CD8-positive, alpha-beta memory T cell (primary cell): ENCODE measurements around the gene GTF2IRD2. TPM values are rescaled to one million over a fixed set of nuclear protein-coding genes. Genes with fewer than 3 reads are reported as not detected.
"Not testable (repeated sequence)": the region's sequence is repeated elsewhere in the genome, so short reads cannot be mapped to it uniquely, and the experiment has no call there.

Source experiments
- CTCF ChIA-PET: fragments of 350-600 bp; sonication (Branson Sonifier 250); formaldehyde crosslinking; loops from one replicate; lab custom pipeline; 2021; ENCODE audit warnings: antibody characterized with exemption; lab: Charles Lee
- POLR2A ChIA-PET: fragments of 350-600 bp; sonication (Branson Sonifier 250); formaldehyde crosslinking; loops from one replicate; lab custom pipeline; 2021; ENCODE audit warnings: antibody characterized with exemption; lab: Charles Lee
- DNase-seq, 5 donors: peaks; one replicate each; pipeline versions ENCODE4 v3.0.0 to v3.0.0-alpha.2; 2020 to 2022; ENCODE audit warnings: mixed read lengths in 1 of 5
- H3K27ac ChIP-seq: one replicate; pipeline ENCODE4 v1.7.0; 2013; ENCODE audit warnings: low read depth, mild to moderate bottlenecking, low read length, moderate library complexity
- H3K27me3 ChIP-seq: 2 replicates; pipeline ENCODE4 v1.7.0; 2013; ENCODE audit warnings: low read length, mild to moderate bottlenecking; ENCODE audit not compliant: insufficient read depth, poor library complexity, severe bottlenecking
- H3K36me3 ChIP-seq: 2 replicates; pipeline ENCODE4 v1.7.0; 2013; ENCODE audit warnings: mild to moderate bottlenecking, low read length, moderate library complexity; ENCODE audit not compliant: insufficient read depth
- H3K4me1 ChIP-seq: 2 replicates; pipeline ENCODE4 v1.7.0; 2013; ENCODE audit warnings: mild to moderate bottlenecking, low read length, moderate library complexity; ENCODE audit not compliant: insufficient read depth
- H3K4me3 ChIP-seq: 2 replicates; pipeline ENCODE4 v1.7.0; 2013; ENCODE audit warnings: mild to moderate bottlenecking, low read length
- H3K9me3 ChIP-seq: 2 replicates; pipeline ENCODE4 v1.7.0; 2013; ENCODE audit warnings: mild to moderate bottlenecking, low read length
- H3K27ac Mint-ChIP-seq, 8 donors: one replicate each; pipeline ENCODE4 v1.8.0; 2020 to 2021; ENCODE audit warnings: mixed read lengths in 8 of 8, mild to moderate bottlenecking in 6 of 8, inconsistent platforms in 3 of 8, moderate library complexity in 3 of 8
- H3K27me3 Mint-ChIP-seq, 2 donors: one replicate each; pipeline ENCODE4 v1.8.0; 2020 to 2021; ENCODE audit warnings: mixed read lengths in 2 of 2, mild to moderate bottlenecking in 1 of 2, moderate library complexity in 1 of 2
- H3K36me3 Mint-ChIP-seq, 3 donors: one replicate each; pipeline ENCODE4 v1.8.0; 2020 to 2021; ENCODE audit warnings: mixed read lengths in 3 of 3, inconsistent platforms in 1 of 3, mild to moderate bottlenecking in 1 of 3
- H3K4me1 Mint-ChIP-seq, 3 donors: one replicate each; pipeline ENCODE4 v1.8.0; 2020 to 2021; ENCODE audit warnings: mixed read lengths in 3 of 3, inconsistent platforms in 1 of 3, mild to moderate bottlenecking in 1 of 3
- H3K4me3 Mint-ChIP-seq, 7 donors: one replicate each; pipeline ENCODE4 v1.8.0; 2020 to 2021; ENCODE audit warnings: mixed read lengths in 7 of 7, mild to moderate bottlenecking in 6 of 7, moderate library complexity in 4 of 7, inconsistent platforms in 2 of 7
- H3K9me3 Mint-ChIP-seq, 5 donors: one replicate each; pipeline ENCODE4 v1.8.0; 2020 to 2022; ENCODE audit warnings: mixed read lengths in 5 of 5, mild to moderate bottlenecking in 3 of 5, moderate library complexity in 2 of 5, inconsistent platforms in 1 of 5
- polyA plus RNA-seq: library from polyadenylated mRNA; unstranded; fragments of 300-500 nt; fragmentation: Illumina TruSeq; gene quantifications from one replicate; pipeline ENCODE4 v1.2.3, GENCODE V29; 2021
- total RNA-seq, 2 experiments: library from RNA; stranded (reverse); gene quantifications; one replicate each; pipeline ENCODE4 v1.2.3, GENCODE V29; 2021

Gene GTF2IRD2
- total and polyA plus RNA-seq, 3 experiments from 2014 or later = 6.1 to 16.5 (median 8.0) TPM

- H3K36me3 ChIP-seq, H3K4me1 ChIP-seq, H3K4me1 Mint-ChIP-seq, H3K9me3 Mint-ChIP-seq, H3K36me3 Mint-ChIP-seq, CTCF ChIA-PET, H3K27me3 ChIP-seq, H3K27ac ChIP-seq, H3K4me3 ChIP-seq, DNase-seq, H3K9me3 ChIP-seq, POLR2A ChIA-PET, H3K4me3 Mint-ChIP-seq, H3K27ac Mint-ChIP-seq, H3K27me3 Mint-ChIP-seq: not testable (repeated sequence)
These were observed 79.3 kb downstream of the GTF2IRD2 start for GRCh38 chr7:74772093-74772492.

- H3K36me3 Mint-ChIP-seq, DNase-seq, H3K27me3 Mint-ChIP-seq, H3K27me3 ChIP-seq, H3K4me1 Mint-ChIP-seq, H3K27ac Mint-ChIP-seq, H3K9me3 ChIP-seq, CTCF ChIA-PET, H3K36me3 ChIP-seq, H3K27ac ChIP-seq, H3K4me1 ChIP-seq, H3K4me3 ChIP-seq, POLR2A ChIA-PET, H3K9me3 Mint-ChIP-seq, H3K4me3 Mint-ChIP-seq: not testable (repeated sequence)
These were observed 81.3 kb downstream of the GTF2IRD2 start for GRCh38 chr7:74770062-74770461.

- H3K27ac ChIP-seq, H3K9me3 ChIP-seq, H3K4me3 Mint-ChIP-seq, H3K36me3 Mint-ChIP-seq, H3K36me3 ChIP-seq, H3K4me1 ChIP-seq, H3K9me3 Mint-ChIP-seq, H3K4me1 Mint-ChIP-seq, CTCF ChIA-PET, H3K4me3 ChIP-seq, H3K27me3 ChIP-seq, POLR2A ChIA-PET, H3K27me3 Mint-ChIP-seq: not testable (repeated sequence)
- peak in 1 of 5 donors; percentile 7 for DNase-seq
- peak overlapping the region in 1 of 8 donors; percentile 45 for H3K27ac Mint-ChIP-seq
These were observed 84.4 kb downstream of the GTF2IRD2 start for GRCh38 chr7:74766991-74767390.

DNA sequence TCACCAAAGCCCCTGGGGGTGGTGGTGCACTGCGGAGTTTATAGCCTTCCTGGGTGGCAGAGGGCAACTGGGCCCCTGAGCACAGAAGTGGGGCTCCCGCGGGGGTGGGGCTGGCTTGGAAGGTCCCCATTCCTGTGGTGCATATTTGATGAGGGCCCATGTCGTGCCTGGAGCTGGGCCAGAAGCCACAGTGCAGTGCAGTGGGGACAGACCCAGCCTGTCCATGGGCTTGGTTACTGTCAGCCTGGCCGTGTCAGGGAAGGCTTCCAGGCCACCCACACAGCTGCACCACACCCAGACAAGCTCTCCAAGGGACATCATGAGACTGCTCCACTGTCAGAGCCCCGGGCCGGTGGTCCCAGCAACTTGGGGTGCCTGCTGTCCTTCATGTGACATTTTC is 84.9 kb downstream of the GTF2IRD2 start:
- H3K4me1 Mint-ChIP-seq, POLR2A ChIA-PET, H3K27ac Mint-ChIP-seq, H3K4me1 ChIP-seq, H3K4me3 Mint-ChIP-seq, H3K9me3 ChIP-seq, H3K36me3 Mint-ChIP-seq, H3K9me3 Mint-ChIP-seq, H3K27ac ChIP-seq, H3K27me3 ChIP-seq, H3K4me3 ChIP-seq, CTCF ChIA-PET, H3K27me3 Mint-ChIP-seq, H3K36me3 ChIP-seq, DNase-seq: not testable (repeated sequence)

DNA sequence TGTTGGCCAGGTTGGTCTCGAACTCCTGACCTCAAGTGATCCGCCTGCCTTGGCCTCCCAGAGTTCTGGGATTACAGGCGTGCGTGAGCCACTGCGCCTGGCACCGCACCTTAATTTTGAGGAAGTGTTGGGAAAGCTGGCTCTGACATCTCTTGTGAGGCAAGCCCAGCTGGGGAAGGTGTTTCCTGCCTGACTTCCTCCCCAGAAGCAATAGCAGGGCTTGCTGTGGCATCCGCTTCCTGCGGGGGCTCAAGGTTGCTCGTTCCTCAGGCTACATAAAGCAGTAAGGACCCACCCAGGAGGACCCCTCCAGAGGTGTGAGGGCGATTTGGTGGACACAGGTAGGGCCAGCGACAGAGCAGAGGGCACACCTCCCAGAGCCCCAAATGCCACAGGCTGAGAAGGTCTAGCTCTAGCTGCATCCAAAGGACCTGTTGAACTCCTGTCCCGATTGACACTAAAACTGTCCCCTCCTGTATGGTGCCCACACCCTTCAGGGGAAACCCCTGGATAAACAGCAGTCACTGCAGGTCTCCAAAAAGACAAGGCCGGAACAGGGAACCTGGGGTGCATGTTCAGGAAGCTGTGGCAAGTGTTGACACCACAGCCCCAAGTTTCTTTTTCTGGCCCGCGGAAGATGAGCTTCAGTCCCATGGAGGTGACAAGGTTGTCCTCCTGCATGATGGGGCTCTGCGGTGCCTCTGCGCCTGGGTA is 86.0 kb downstream of the GTF2IRD2 start:
- H3K27me3 ChIP-seq, H3K27me3 Mint-ChIP-seq, H3K36me3 ChIP-seq, H3K36me3 Mint-ChIP-seq, H3K4me3 ChIP-seq, POLR2A ChIA-PET, H3K4me1 Mint-ChIP-seq, DNase-seq, H3K9me3 ChIP-seq, H3K27ac ChIP-seq, H3K4me1 ChIP-seq, H3K4me3 Mint-ChIP-seq, H3K27ac Mint-ChIP-seq, H3K9me3 Mint-ChIP-seq, CTCF ChIA-PET: not testable (repeated sequence)

GRCh38 chr7:74758982-74759381 is 92.4 kb downstream of the GTF2IRD2 start:
- POLR2A ChIA-PET, H3K4me1 ChIP-seq, H3K9me3 Mint-ChIP-seq: not testable (repeated sequence)

GRCh38 chr7:74758268-74758667 is 93.1 kb downstream of the GTF2IRD2 start:
- H3K9me3 ChIP-seq, H3K27me3 Mint-ChIP-seq, H3K4me3 ChIP-seq, CTCF ChIA-PET, H3K36me3 Mint-ChIP-seq, H3K27ac Mint-ChIP-seq, DNase-seq, POLR2A ChIA-PET, H3K27ac ChIP-seq, H3K27me3 ChIP-seq, H3K4me1 ChIP-seq, H3K4me1 Mint-ChIP-seq, H3K36me3 ChIP-seq, H3K4me3 Mint-ChIP-seq, H3K9me3 Mint-ChIP-seq: not testable (repeated sequence)

More at GRCh38 chr7:74758982-74759381, 92.4 kb downstream of the GTF2IRD2 start:
- CTCF ChIA-PET, H3K27ac Mint-ChIP-seq, H3K9me3 ChIP-seq, H3K4me1 Mint-ChIP-seq, H3K36me3 ChIP-seq, H3K36me3 Mint-ChIP-seq, H3K4me3 ChIP-seq, H3K4me3 Mint-ChIP-seq, DNase-seq, H3K27me3 ChIP-seq, H3K27ac ChIP-seq, H3K27me3 Mint-ChIP-seq: not testable (repeated sequence)

- H3K4me1 ChIP-seq, DNase-seq, H3K4me3 Mint-ChIP-seq, H3K4me3 ChIP-seq, H3K27me3 Mint-ChIP-seq, CTCF ChIA-PET, H3K27ac Mint-ChIP-seq, H3K27me3 ChIP-seq, H3K4me1 Mint-ChIP-seq, H3K9me3 ChIP-seq, H3K36me3 ChIP-seq, H3K36me3 Mint-ChIP-seq, H3K27ac ChIP-seq, POLR2A ChIA-PET, H3K9me3 Mint-ChIP-seq: not testable (repeated sequence)
These were observed 94.7 kb downstream of the GTF2IRD2 start for GRCh38 chr7:74756673-74757072.
